ENCODE results near the gene FNDC3A. TPM values are rescaled to one million over a fixed set of nuclear protein-coding genes. Genes with fewer than 3 reads are reported as not detected.
"Not testable (repeated sequence)": the region's sequence is repeated elsewhere in the genome, so short reads cannot be mapped to it uniquely, and the experiment has no call there.

The FNDC3A gene
- total and polyA plus RNA-seq, 11 donors = 10.1 to 38.3 (median 21.9) TPM

DNA sequence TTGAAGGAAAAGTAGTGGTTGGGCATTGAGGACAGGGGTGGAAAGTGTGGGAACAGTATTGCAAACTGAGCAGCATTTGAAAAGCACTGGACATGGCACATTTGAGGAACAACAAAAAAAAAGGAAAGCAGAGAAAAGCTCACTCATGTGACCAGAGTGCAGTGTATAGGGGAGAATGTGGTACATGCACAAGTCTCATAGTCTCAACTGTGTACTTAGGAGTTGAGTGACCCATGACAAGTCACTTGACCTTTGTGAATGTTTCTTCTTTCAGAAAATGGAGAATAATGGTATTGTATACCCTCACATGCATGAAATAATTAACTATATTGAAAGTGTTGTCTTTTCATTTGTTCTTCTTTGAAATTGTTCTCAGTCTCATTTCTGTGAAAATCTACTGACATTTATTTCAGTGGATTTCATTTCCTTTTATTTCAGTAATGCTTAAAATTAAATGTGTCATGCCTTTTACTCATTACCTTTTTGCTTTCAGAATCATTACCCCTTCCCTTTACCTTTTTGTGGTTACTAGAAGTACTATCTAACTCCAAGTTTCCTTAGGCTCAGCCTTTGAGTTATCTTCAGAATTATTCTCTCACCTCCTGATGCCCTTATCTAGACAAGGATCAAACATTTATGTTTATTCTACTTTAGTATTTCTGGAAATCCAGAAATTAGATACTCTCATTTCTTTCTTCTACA, 165.3 kb downstream of the FNDC3A start:
- peak overlapping the region in 1 of 12 donors; percentile 16 for H3K27ac ChIP-seq
- H3K36me3 ChIP-seq = peaks cover 2 to 98% (median 69%) of the 10 kb centered on the region in 9 donors

DNA sequence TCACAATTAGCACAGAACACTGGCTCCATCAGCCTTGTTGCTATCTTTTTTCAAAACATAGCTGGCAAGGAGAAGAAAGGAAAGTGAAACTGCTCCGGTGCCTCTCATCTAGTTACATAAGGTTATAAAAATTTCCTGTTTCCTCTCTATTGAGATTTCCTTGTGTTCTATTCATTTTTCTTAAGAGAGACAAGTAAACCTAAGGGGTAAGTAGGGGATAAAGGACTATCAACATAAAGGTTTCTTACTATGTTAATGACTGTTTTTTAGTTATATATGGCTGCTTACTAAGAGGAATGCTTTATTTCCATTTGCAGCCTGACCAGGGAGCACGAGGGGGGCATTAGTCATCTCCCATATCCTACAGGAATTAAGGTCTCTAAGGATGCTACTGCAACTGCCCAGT, 171.2 kb downstream of the FNDC3A start:
- WGBS, 4 donors = 20 to 43% (median 34%) methylated on average over 2 of the region's 2 CpGs
- peak overlapping the region in 8 of 12 donors; percentile 7 to 77 (median 42) for H3K27ac ChIP-seq

More for the DNA sequence above, 165.3 kb downstream of the FNDC3A start:
- TF ChIP-seq, protein P1, sequence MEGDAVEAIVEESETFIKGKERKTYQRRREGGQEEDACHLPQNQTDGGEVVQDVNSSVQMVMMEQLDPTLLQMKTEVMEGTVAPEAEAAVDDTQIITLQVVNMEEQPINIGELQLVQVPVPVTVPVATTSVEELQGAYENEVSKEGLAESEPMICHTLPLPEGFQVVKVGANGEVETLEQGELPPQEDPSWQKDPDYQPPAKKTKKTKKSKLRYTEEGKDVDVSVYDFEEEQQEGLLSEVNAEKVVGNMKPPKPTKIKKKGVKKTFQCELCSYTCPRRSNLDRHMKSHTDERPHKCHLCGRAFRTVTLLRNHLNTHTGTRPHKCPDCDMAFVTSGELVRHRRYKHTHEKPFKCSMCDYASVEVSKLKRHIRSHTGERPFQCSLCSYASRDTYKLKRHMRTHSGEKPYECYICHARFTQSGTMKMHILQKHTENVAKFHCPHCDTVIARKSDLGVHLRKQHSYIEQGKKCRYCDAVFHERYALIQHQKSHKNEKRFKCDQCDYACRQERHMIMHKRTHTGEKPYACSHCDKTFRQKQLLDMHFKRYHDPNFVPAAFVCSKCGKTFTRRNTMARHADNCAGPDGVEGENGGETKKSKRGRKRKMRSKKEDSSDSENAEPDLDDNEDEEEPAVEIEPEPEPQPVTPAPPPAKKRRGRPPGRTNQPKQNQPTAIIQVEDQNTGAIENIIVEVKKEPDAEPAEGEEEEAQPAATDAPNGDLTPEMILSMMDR (IDR thresholded peaks at IDR 0.05) = no peak
- TF ChIP-seq POLR2A (IDR thresholded peaks at IDR 0.05) = no peak
- H3K4me3 ChIP-seq = no peak overlapping the region
- no peaks in the 10 kb centered on the region for H3K27me3 ChIP-seq
- DNase-seq (no peak), ATAC-seq (no peak)
- no peaks in the 10 kb centered on the region for H3K9me3 ChIP-seq
- peaks cover 0 to 8% (median 0%) of the 10 kb centered on the region in 12 donors for H3K4me1 ChIP-seq
- intact Hi-C loops (cut with DNase I) = no loop called here

DNA sequence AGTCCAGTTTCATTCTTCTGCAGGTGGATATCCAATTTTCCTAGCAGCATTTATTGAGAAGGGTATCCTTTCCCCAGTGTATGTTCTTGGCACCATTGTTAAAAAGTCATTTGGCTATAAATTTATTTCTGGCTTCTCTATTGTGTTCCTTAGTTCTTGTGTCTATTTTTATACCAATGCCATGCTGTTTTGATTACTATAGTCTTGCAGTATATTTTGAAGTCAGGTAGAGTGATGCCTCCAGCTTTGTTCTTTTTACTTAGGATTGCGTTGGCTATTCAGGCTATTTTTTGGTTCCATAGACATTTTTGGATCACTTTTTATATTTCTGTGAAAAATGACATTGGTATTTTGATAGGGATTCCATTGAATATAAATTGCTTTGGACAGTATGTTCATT, 172.7 kb downstream of the FNDC3A start:
- no peak overlapping the region for H3K4me3 ChIP-seq
- H3K36me3 ChIP-seq = peaks cover 0 to 76% (median 32%) of the 10 kb centered on the region in 9 donors
- peaks cover 0 to 20% (median 4%) of the 10 kb centered on the region in 12 donors for H3K4me1 ChIP-seq
- WGBS, 4 donors = 96 to 99% (median 97%) methylated on average over 1 of the region's 1 CpG
- no peak for DNase-seq
- ATAC-seq = no peak
- intact Hi-C loops (cut with DNase I) = no loop called here
- no peak for TF ChIP-seq POLR2A (IDR thresholded peaks at IDR 0.05)
- TF ChIP-seq, protein P1 (IDR thresholded peaks at IDR 0.05) = no peak
- no peaks in the 10 kb centered on the region for H3K27me3 ChIP-seq
- H3K27ac ChIP-seq = no peak overlapping the region
- H3K9me3 ChIP-seq = peaks cover 0 to 34% (median 10%) of the 10 kb centered on the region in 12 donors

More for the DNA sequence above, 171.2 kb downstream of the FNDC3A start:
- DNase-seq (no peak), ATAC-seq (peak in 2 of 4 donors; percentile 39 to 53)
- Histone ChIP-seq H3K4me3 (peak overlapping the region in 9 of 12 donors; percentile 3 to 43 (median 20)), H3K27me3 (no peaks in the 10 kb centered on the region), H3K4me1 (peaks cover 0 to 20% (median 4%) of the 10 kb centered on the region in 12 donors), H3K9me3 (peaks cover 0 to 30% (median 8%) of the 10 kb centered on the region in 12 donors), H3K36me3 (peaks cover 0 to 86% (median 32%) of the 10 kb centered on the region in 9 donors)
- TF ChIP-seq, protein P1 (IDR thresholded peaks at IDR 0.05) = no peak
- TF ChIP-seq POLR2A (IDR thresholded peaks at IDR 0.05) = no peak
- intact Hi-C loops (cut with DNase I) = loop anchor here in 1 of 10 donors (2.0 kb wide), 1 partner anchor 50 kb away; no protein-coding TSS in a partner anchor

DNA sequence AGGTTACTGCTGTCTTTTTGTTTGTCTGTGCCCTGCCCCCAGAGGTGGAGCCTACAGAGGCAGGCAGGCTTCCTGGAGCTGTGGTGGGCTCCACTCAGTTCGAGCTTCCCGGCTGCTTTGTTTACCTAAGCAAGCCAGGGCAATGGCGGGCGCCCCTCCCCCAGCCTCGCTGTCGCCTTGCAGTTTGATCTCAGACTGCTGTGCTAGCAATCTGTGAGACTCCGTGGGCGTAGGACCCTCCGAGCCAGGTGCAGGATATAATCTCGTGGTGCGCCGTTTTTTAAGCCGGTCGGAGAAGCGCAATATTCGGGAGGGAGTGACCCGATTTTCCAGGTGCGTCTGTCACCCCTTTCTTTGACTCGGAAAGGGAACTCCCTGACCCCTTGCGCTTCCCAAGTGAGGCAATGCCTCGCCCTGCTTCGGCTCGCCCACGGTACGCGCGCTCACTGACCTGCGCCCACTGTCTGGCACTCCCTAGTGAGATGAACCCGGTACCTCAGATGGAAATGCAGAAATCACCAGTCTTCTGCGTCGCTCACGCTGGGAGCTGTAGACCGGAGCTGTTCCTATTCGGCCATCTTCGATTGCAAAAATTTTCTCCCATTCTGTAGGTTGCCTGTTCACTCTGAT, 182.4 kb downstream of the FNDC3A start:
- H3K9me3 ChIP-seq; ATAC-seq; H3K27ac ChIP-seq; H3K27me3 ChIP-seq; DNase-seq; H3K4me1 ChIP-seq; H3K4me3 ChIP-seq; intact Hi-C loops (cut with DNase I): not testable (repeated sequence)
- H3K36me3 ChIP-seq = peaks cover 0 to 21% (median 3%) of the 10 kb centered on the region in 9 donors
- WGBS, 4 donors = 91 to 95% (median 92%) methylated on average over 30 to 35 of the region's 35 CpGs

DNA sequence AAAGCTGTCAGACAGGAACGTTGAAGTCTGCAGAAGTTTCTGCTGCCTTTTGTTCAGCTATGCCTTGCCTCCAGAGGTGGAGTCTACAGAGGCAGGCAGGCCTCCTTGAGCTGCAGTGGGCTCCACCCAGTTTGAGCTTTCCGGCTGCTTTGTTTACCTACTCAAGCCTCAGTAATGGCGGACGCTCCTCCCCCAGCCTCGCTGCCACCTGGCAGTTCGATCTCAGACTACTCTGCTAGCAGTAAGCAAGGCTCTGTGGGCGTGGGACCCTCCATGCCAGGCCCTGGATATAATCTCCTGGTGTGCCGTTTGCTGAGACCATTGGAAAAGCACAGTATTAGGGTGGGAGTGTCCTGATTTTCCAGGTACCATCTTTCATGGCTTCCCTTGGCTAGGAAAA, 187.4 kb downstream of the FNDC3A start:
- H3K4me3 ChIP-seq; intact Hi-C loops (cut with DNase I); H3K27ac ChIP-seq; H3K27me3 ChIP-seq; ATAC-seq: not testable (repeated sequence)
- 93 to 99% (median 97%) methylated on average over 8 of the region's 8 CpGs for WGBS, 4 donors
- peak in 1 of 5 donors; percentile 25 for DNase-seq
- peaks cover 0 to 12% (median 0%) of the 10 kb centered on the region in 12 donors for H3K4me1 ChIP-seq
- peaks cover 0 to 60% (median 20%) of the 10 kb centered on the region in 9 donors for H3K36me3 ChIP-seq
- H3K9me3 ChIP-seq = peaks cover 0 to 27% (median 16%) of the 10 kb centered on the region in 12 donors

Measured in heart left ventricle (tissue), 16 donors.